Spleen (tissue), 11 donors: Measurements from ENCODE around the gene QRFP. TPM values are rescaled to one million over a fixed set of nuclear protein-coding genes. Genes with fewer than 3 reads are reported as not detected.

Experiments used
- DNase-seq: peaks from one replicate; pipeline ENCODE4 v3.0.0-alpha.2; 2020
- H3K27ac ChIP-seq, 8 donors: fragments of 200-600 bp; sonication (generic) in 7 of 8; 1 replicate in 4 of 8; 2 replicates in 4 of 8; pipeline versions ENCODE4 v1.5.0 to v1.8.0; 2016 to 2021; ENCODE audit warnings: inconsistent platforms in 4 of 8, mild to moderate bottlenecking in 4 of 8, moderate library complexity in 1 of 8
- H3K27me3 ChIP-seq, 7 donors: fragments of 200-600 bp; sonication (generic) in 6 of 7; replicated peaks in 1 of 7; 1 replicate in 4 of 7; 2 replicates in 3 of 7; pipeline versions ENCODE4 v1.5.0 to v1.8.0; 2016 to 2021; ENCODE audit warnings: inconsistent platforms in 3 of 7, mild to moderate bottlenecking in 1 of 7
- H3K36me3 ChIP-seq, 6 donors: fragments of 200-600 bp; sonication (generic) in 5 of 6; 1 replicate in 4 of 6; 2 replicates in 2 of 6; pipeline versions ENCODE4 v1.5.0 to v1.8.0; 2016 to 2021; ENCODE audit warnings: inconsistent platforms in 2 of 6
- H3K4me1 ChIP-seq, 6 donors: fragments of 200-600 bp; sonication (generic) in 5 of 6; 1 replicate in 3 of 6; 2 replicates in 3 of 6; pipeline versions ENCODE4 v1.5.0 to v1.8.0; 2016 to 2021; ENCODE audit warnings: inconsistent platforms in 3 of 6
- H3K4me3 ChIP-seq, 8 donors: fragments of 200-600 bp; sonication (generic) in 7 of 8; 1 replicate in 4 of 8; 2 replicates in 4 of 8; pipeline versions ENCODE4 v1.5.0 to v1.8.0; 2016 to 2021; ENCODE audit warnings: inconsistent platforms in 4 of 8, mild to moderate bottlenecking in 4 of 8, moderate library complexity in 2 of 8
- H3K9me3 ChIP-seq, 8 donors: fragments of 200-600 bp; sonication (generic) in 7 of 8; 1 replicate in 4 of 8; 2 replicates in 4 of 8; pipeline versions ENCODE4 v1.5.0 to v1.8.0; 2016 to 2021; ENCODE audit warnings: inconsistent platforms in 4 of 8
- POLR2A ChIP-seq, 3 donors: fragments of 450-650 bp; IDR thresholded peaks; one replicate each; pipeline ENCODE4 v1.5.1; 2017; ENCODE audit warnings: antibody characterized with exemption in 3 of 3, mild to moderate bottlenecking in 1 of 3
- POLR2AphosphoS5 ChIP-seq, 3 donors: sonication (generic); formaldehyde crosslinking; IDR thresholded peaks; one replicate each; pipeline ENCODE4 v1.5.1; 2017; ENCODE audit warnings: antibody characterized with exemption in 3 of 3
- WGBS, 5 donors: extraction: QIAGEN DNeasy Blood & Tissue Kit in 3 of 5; methylation state at CpG; one replicate each; pipeline versions ENCODE4 v1.1.5 to v1.1.7; 2013 to 2018; 5-methylcytosine and 5-hydroxymethylcytosine counted together
- intact Hi-C: fragments of 100-400 bp; cut with DNase I; formaldehyde crosslinking; loops from one replicate; pipeline ENCODE4 v1.15.0; 2023; ENCODE audit warnings: low total_unique reads
- polyA plus RNA-seq, 3 donors: library from polyadenylated mRNA; stranded (reverse); fragments of 200-250 nt; gene quantifications; one replicate each; pipeline ENCODE4 v1.2.1, GENCODE V29; 2013
- total RNA-seq, 7 donors: library from RNA; depleted of rRNA in 3 of 7; stranded (reverse); fragments of >200 nt in 3 of 7; fragmentation: NEBNext Ultra II Directional in 4 of 7; extraction: Animal tissue kit (Norgen Biotek cat#: 25700) in 4 of 7; gene quantifications; one replicate each; pipeline versions ENCODE4 v1.1.0 to v1.2.1, GENCODE V29; 2016 to 2021
- TF ChIP-seq, protein P1 (sequence below), 11 experiments: fragments of 200-600 bp in 7 of 11; fragments of 450-650 bp in 4 of 11; sonication (generic) in 4 of 11; IDR thresholded peaks in 8 of 11; conservative IDR thresholded peaks in 3 of 11; 1 replicate in 7 of 11; 2 replicates in 4 of 11; pipeline versions ENCODE4 v1.4.0 to v1.8.0; 2016 to 2021; ENCODE audit warnings: antibody characterized with exemption in 11 of 11, inconsistent platforms in 4 of 11, mild to moderate bottlenecking in 1 of 11
- donor health status: healthy with polysubstance abuse.
- donor health status: DM: no; HTN: no; CAD: no; lungs with moderate emphysema.
- donor health status: DM: no; HTN: no; CAD: no.
- donor health status: Bipolar disorder and iron deficiency.
- donor health status: healthy.
- donor health status: DM: no; HTN: no; CAD: no.
- donor health status: DM: yes; HTN: yes; CAD: no.

The QRFP gene
- total and polyA plus RNA-seq, 10 donors: 0.13 to 0.16 TPM; not detected in 8

DNA sequence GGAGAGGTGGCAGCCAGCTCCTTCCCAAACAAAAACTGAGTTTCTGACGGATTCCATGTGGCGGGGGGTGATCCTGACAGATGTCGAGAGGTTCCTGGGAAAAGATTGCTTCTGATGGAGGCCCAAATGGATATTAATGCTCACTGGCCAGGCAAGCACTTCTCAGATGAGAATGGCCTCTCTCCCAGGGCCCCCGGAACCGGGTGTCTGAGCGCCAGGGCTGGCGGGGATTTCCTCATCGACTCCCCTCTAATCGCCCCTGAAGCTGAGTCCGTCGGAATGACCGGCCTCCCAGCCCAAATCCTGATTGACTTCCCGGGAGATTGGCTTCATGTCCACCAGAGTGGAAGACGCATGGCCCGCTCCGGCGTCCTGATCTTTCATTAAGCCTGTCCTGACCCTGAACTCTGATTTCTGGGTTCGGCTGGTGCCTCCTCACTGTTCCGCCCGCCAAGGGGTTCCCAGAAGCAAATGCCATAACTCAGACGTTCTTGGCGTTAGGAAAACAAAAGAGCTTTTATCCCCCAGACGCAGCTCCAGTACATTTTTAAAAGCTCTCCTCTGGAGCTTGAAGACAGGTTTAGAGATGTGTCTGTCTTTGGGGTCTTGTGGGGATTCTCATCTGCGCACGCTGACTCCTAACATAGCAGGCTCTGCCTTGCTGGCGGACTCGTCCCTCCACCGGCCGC is 24.8 kb upstream of the QRFP start:
- TF ChIP-seq, protein P1, sequence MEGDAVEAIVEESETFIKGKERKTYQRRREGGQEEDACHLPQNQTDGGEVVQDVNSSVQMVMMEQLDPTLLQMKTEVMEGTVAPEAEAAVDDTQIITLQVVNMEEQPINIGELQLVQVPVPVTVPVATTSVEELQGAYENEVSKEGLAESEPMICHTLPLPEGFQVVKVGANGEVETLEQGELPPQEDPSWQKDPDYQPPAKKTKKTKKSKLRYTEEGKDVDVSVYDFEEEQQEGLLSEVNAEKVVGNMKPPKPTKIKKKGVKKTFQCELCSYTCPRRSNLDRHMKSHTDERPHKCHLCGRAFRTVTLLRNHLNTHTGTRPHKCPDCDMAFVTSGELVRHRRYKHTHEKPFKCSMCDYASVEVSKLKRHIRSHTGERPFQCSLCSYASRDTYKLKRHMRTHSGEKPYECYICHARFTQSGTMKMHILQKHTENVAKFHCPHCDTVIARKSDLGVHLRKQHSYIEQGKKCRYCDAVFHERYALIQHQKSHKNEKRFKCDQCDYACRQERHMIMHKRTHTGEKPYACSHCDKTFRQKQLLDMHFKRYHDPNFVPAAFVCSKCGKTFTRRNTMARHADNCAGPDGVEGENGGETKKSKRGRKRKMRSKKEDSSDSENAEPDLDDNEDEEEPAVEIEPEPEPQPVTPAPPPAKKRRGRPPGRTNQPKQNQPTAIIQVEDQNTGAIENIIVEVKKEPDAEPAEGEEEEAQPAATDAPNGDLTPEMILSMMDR (IDR thresholded peaks at IDR 0.05 in 8 of 11, conservative IDR thresholded peaks at IDR 0.05 in 3 of 11): no peak
- TF ChIP-seq POLR2A (IDR thresholded peaks at IDR 0.05): no peak
- TF ChIP-seq POLR2AphosphoS5 (IDR thresholded peaks at IDR 0.05): no peak
- Histone ChIP-seq H3K4me3 (no peak overlapping the region), H3K36me3 (no peaks in the 10 kb centered on the region), H3K9me3 (no peaks in the 10 kb centered on the region), H3K4me1 (no peaks in the 10 kb centered on the region), H3K27me3 (peaks cover 0 to 90% (median 29%) of the 10 kb centered on the region in 7 donors), H3K27ac (no peak overlapping the region)
- intact Hi-C loops: no loop called here
- 66 to 82% (median 69%) methylated on average over 28 to 29 of the region's 29 CpGs for WGBS, 5 donors
- no peak for DNase-seq

DNA sequence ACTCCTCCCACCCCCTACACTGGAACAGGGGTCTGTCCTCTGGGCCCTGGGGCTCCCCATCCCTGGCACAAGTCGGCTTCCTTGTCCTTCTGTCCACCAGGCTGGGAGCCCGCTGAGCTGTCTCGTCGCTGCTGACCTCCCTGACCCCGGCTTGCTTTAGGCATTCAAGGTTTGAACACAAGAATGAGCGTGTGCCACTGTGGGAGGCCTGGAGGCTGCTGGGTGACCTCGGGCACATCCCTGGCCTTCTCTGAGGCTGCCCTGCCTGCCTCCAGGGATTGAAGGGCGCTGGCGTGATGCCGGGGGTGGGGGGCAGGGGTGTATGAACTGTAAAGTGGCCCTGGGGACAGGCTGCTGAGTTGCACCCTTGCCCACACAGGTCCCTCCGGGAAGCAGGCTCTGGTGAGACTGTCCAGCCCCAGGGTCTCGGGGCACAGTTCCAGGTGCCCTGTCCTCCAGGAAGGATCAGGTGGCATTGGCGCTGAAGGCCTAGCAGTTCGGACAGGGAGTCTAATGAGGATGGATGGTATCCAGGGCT is 24.2 kb upstream of the QRFP start:
- no peak overlapping the region for H3K27ac ChIP-seq
- H3K27me3 ChIP-seq: peaks cover 0 to 88% (median 29%) of the 10 kb centered on the region in 7 donors
- intact Hi-C loops: no loop called here
- H3K36me3 ChIP-seq: no peaks in the 10 kb centered on the region
- 70 to 89% (median 78%) methylated on average over 9 to 14 of the region's 14 CpGs for WGBS, 5 donors
- H3K4me3 ChIP-seq: no peak overlapping the region
- no peaks in the 10 kb centered on the region for H3K9me3 ChIP-seq
- no peak for DNase-seq
- no peak for TF ChIP-seq POLR2A (IDR thresholded peaks at IDR 0.05)
- TF ChIP-seq POLR2AphosphoS5 (IDR thresholded peaks at IDR 0.05): no peak
- TF ChIP-seq, protein P1 (IDR thresholded peaks at IDR 0.05 in 8 of 11, conservative IDR thresholded peaks at IDR 0.05 in 3 of 11): no peak
- H3K4me1 ChIP-seq: no peaks in the 10 kb centered on the region

DNA sequence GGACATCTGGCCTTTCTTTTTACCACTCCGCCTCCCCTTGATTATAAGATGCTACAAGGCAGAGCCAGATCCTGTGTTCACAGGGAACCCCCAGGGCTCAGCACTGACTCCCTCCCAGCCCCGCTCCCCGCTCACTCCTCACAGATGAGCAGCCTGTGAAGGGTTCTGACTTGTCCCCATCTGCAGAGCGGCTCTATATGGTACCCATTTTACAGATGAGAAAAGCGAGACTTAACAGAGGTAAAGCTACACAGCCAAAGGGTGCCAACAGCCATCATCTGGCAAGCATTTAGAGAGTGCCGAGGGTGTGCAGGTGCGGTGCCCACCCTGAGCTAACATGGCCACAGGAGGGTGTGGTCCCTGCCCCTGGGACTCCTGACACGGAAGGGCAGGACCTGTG is 23.6 kb upstream of the QRFP start:
- 86 to 92% (median 89%) methylated on average over 8 of the region's 8 CpGs for WGBS, 5 donors
- no peak for DNase-seq
- H3K4me1 ChIP-seq: no peaks in the 10 kb centered on the region
- intact Hi-C loops: no loop called here
- TF ChIP-seq POLR2AphosphoS5 (IDR thresholded peaks at IDR 0.05): no peak
- no peaks in the 10 kb centered on the region for H3K36me3 ChIP-seq
- no peak overlapping the region for H3K27ac ChIP-seq
- H3K9me3 ChIP-seq: no peaks in the 10 kb centered on the region
- no peak overlapping the region for H3K4me3 ChIP-seq
- peaks cover 0 to 87% (median 29%) of the 10 kb centered on the region in 7 donors for H3K27me3 ChIP-seq

DNA sequence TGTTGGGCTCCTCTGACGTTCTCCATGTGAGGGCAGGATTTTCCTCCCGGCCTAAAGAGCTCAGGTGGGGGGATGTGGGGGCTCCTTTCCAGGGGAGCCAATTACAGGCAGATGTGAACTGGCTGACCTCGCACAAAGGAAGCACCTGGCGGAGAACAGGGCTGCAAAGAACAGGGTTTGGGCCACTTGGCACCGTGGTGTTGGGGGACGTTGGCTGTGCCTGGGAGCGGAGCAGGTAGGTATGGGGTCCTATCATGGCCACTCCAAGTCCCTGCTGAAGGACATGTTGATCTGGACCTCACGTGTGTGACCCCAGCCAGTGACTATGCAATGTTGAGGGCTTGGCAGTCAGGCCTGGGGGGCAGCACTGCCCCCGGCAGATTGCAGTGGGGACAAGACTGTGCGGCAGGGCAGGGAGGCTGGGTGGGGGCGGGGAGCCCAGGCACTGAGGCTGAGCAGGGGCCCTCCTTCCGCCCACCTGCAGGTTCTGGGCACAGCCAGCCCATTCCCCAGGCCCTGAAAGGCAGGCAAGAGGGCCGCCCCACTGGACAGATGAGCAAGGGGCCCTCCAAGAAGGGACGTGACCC is 23.0 kb upstream of the QRFP start:
- Histone ChIP-seq H3K4me1 (no peaks in the 10 kb centered on the region), H3K27ac (no peak overlapping the region), H3K4me3 (no peak overlapping the region), H3K27me3 (peaks cover 0 to 87% (median 23%) of the 10 kb centered on the region in 7 donors), H3K36me3 (no peaks in the 10 kb centered on the region), H3K9me3 (no peaks in the 10 kb centered on the region)
- no peak for DNase-seq
- WGBS, 5 donors: 59 to 73% (median 66%) methylated on average over 9 to 14 of the region's 14 CpGs
- TF ChIP-seq POLR2A (IDR thresholded peaks at IDR 0.05): no peak
- TF ChIP-seq, protein P1 (IDR thresholded peaks at IDR 0.05 in 8 of 11, conservative IDR thresholded peaks at IDR 0.05 in 3 of 11): no peak
- intact Hi-C loops: no loop called here
